Stimulated activated effector memory CD8-positive, alpha-beta T cell treated with anti-CD3 and anti-CD28 coated beads, Interleukin-12 subunit alpha, Interleukin-12 subunit beta, amount 100 ng/mL, for 72 hours (primary cell): Measurements from ENCODE around the gene SLC31A2.
A peak's percentile ranks its signal among the peaks of the same experiment; 100 is the strongest.
"Not testable (repeated sequence)": the region's sequence is repeated elsewhere in the genome, so short reads cannot be mapped to it uniquely, and the experiment has no call there.

ENCODE experiments used
- ATAC-seq: fragments of 150-1000 bp; cut with Tn5 transposase; 2 replicates; pipeline ENCODE4 v1.10.0; 2021
- DNase-seq, 2 donors: peaks; one replicate each; pipeline ENCODE4 v3.0.0; 2021 to 2022; ENCODE audit warnings: low spot score in 2 of 2
- H3K27ac Mint-ChIP-seq: one replicate; pipeline ENCODE4 v1.8.0; 2022; ENCODE audit warnings: mild to moderate bottlenecking, mixed read lengths
- H3K36me3 Mint-ChIP-seq: one replicate; pipeline ENCODE4 v1.8.0; 2022; ENCODE audit warnings: mild to moderate bottlenecking, mixed read lengths
- H3K4me1 Mint-ChIP-seq: one replicate; pipeline ENCODE4 v1.8.0; 2022; ENCODE audit warnings: mixed read lengths
- H3K4me3 Mint-ChIP-seq: one replicate; pipeline ENCODE4 v1.8.0; 2022; ENCODE audit warnings: mild to moderate bottlenecking, mixed read lengths
- H3K9me3 Mint-ChIP-seq: one replicate; pipeline ENCODE4 v1.8.0; 2022; ENCODE audit warnings: mixed read lengths

SLC31A2 gene, protein sequence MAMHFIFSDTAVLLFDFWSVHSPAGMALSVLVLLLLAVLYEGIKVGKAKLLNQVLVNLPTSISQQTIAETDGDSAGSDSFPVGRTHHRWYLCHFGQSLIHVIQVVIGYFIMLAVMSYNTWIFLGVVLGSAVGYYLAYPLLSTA

DNA sequence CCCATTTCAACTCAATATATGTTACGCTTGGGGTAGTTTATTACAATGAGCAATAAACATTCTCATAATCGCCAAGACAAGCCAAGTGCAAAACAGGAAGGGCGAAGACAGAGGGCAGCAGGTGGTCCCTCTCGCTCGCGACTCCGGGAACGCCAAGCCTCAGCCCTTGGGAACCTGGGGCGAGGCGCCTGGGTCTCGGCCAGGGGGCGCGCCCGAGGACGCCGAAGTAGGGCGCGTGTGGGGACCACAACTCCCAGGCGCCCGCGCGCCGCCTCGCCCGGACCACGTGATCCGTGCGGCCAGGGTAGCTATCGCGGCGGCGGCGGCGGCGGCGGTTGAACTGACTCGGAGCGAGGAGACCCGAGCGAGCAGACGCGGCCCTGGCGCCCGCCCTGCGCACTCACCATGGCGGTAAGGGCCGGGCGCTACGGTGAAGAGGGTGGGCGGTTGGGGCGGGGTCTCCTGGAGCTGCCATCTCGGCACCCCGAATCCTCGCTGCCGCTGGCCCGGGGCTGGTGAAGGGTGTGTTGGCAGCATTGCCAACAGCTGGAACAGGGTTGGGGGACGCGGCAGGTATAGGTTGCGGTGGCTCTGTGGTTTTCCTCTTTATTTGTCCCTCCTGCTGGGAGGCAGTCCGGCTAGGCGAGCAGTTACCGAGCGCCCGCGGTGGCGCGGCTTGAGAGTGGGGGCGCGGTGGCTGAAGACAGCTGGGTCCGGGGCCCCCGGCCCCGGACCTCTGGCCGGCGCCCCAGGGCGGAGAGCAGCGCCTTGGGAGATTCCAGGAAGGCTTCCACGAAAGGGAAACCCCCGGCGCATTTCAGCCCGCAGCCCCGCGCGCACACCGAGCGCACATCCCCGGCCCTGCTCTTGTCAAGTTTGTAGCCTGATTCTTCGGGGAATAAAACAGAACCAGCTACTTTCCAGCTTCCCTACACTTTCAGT lies at the start of gene SLC31A2:
TSS of gene SLC31A2 (plus strand) at position 338 of the 942 bp plus-strand sequence. CDS start at position 406, 68 bp downstream.
- H3K27ac Mint-ChIP-seq, result peak within 1 kb of the TSS; percentile 84
- peak; percentile 96 for ATAC-seq

DNA sequence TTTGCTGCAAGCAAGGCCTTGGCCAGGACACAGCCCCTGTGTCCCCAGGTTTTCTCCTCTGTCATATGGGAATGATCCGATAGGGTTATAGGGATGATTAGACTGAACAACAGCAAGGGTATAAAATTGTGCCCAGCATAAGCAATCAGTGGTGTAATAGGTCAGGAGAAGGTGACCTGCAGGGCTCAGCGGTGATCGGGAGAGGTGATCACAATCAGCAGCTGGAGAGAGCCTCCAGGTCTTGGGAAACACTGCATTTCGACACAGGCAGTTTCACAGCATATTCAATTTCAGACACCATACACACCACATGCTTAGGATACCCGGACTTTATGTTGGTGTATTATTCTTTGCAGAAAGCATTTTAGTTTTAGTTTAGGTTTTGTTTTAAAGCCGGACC lies 45.5 kb upstream of the SLC31A2 start:
- H3K27ac Mint-ChIP-seq, H3K4me3 Mint-ChIP-seq, ATAC-seq, H3K36me3 Mint-ChIP-seq, DNase-seq, H3K4me1 Mint-ChIP-seq, H3K9me3 Mint-ChIP-seq: not testable (repeated sequence)

More for the DNA sequence above, at the start of gene SLC31A2:
- Mint-ChIP-seq H3K9me3 (no peaks in the 10 kb centered on the region), H3K4me3 (peak within 1 kb of the TSS; percentile 71), H3K4me1 (peaks cover 41% of the 10 kb centered on the region), H3K36me3 (no peaks in the 10 kb centered on the region)
- DNase-seq, result peak; percentile 84 to 91

DNA sequence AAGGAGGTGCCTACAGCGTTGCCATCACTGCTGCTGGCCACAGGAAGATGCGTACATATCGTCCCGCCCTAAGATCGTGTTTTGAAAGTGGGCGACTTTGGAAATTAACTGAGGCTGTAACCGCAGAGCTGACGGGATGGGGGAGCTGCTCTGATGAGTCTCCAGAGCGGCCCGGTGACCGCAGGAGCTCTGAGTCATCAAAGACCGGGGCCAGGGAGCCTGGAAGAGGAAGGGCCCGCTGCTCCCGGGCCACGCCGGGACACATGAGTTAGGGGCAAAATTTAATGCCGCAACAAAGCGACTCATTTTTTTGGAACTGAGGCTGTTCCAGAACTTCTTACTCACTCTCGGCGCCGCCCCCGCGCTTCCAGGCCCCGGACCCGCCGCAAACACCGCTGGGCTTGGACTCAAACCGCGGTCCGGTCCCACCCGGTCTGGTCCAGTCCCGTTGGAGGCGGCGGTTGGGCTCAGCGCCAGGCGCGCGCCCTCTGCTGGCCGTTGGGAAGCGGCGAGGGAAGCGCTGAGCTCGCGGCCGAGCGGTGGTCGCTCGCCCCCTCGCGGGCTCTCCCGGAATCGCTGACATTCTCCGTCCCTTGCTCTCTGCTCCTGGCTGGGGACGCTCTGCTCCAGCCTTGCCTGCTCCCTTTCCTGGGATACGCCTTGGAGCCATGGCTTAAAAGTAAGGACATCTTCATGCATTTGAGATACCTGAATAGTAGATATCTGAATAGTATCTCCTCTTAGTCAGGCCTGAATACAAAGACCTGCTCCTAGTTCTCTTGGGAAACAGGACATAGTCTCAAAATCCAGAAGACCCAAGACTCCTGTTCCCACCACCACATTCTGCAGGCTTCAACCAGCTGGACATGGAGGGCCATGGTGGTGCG lies 39.5 kb upstream of the SLC31A2 start:
- not testable (repeated sequence) for H3K4me1 Mint-ChIP-seq, H3K9me3 Mint-ChIP-seq, H3K4me3 Mint-ChIP-seq, DNase-seq, H3K36me3 Mint-ChIP-seq, H3K27ac Mint-ChIP-seq
- ATAC-seq, result peak; percentile 62

DNA sequence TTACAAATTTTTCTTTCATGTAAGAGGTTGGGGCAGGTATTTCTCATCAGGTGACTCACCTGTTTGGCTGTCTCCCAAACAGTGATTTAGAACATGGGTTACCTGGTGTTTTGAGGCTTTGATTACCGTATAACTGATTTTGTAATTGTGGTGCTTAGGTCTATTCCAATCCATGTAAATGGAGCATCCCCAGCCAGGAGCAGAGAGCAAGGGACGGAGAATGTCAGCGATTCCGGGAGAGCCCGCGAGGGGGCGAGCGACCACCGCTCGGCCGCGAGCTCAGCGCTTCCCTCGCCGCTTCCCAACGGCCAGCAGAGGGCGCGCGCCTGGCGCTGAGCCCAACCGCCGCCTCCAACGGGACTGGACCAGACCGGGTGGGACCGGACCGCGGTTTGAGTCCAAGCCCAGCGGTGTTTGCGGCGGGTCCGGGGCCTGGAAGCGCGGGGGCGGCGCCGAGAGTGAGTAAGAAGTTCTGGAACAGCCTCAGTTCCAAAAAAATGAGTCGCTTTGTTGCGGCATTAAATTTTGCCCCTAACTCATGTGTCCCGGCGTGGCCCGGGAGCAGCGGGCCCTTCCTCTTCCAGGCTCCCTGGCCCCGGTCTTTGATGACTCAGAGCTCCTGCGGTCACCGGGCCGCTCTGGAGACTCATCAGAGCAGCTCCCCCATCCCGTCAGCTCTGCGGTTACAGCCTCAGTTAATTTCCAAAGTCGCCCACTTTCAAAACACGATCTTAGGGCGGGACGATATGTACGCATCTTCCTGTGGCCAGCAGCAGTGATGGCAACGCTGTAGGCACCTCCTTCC lies 37.9 kb upstream of the SLC31A2 start:
- not testable (repeated sequence) for H3K4me3 Mint-ChIP-seq, H3K4me1 Mint-ChIP-seq
- ATAC-seq, result peak; percentile 68

DNA sequence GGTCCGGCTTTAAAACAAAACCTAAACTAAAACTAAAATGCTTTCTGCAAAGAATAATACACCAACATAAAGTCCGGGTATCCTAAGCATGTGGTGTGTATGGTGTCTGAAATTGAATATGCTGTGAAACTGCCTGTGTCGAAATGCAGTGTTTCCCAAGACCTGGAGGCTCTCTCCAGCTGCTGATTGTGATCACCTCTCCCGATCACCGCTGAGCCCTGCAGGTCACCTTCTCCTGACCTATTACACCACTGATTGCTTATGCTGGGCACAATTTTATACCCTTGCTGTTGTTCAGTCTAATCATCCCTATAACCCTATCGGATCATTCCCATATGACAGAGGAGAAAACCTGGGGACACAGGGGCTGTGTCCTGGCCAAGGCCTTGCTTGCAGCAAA lies 32.0 kb upstream of the SLC31A2 start:
- not testable (repeated sequence) for ATAC-seq, H3K9me3 Mint-ChIP-seq, H3K27ac Mint-ChIP-seq, H3K4me1 Mint-ChIP-seq, DNase-seq, H3K36me3 Mint-ChIP-seq, H3K4me3 Mint-ChIP-seq

More for the DNA sequence above, 37.9 kb upstream of the SLC31A2 start:
- H3K9me3 Mint-ChIP-seq, DNase-seq, H3K36me3 Mint-ChIP-seq, H3K27ac Mint-ChIP-seq: not testable (repeated sequence)

DNA sequence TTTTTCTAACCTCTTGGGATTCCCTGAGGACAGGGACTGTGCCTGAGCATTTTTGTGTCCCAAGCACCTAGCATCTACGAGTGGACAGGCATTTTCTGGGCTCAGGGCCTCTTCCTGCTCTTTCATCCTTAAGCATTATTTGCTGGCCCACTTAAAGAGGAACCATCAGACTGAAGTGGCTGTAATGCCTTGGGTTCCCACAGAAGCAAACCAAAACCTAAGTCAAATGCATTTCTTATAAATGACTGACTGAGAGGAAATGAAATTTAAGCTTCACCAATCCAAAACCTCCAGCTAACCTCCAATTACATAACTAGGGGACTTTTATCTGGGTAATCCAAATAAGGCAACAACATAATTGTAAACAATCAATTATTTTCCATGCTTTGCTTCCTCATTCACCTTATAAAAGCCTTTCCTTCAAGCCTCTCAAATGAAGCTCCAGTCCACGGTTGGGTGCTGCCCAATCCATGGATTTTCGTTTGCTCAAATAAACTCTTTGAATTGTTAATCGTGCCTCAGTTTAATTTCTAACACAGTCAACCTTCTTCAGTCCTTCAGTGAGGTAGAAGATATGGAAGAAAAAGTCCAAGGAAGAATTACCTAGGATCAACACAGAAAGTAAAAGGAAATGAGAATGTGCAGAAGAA lies 25.3 kb upstream of the SLC31A2 start:
- Mint-ChIP-seq H3K27ac (no peak overlapping the region), H3K9me3 (no peaks in the 10 kb centered on the region), H3K4me1 (no peaks in the 10 kb centered on the region), H3K36me3 (no peaks in the 10 kb centered on the region), H3K4me3 (no peak overlapping the region)
- no peak for DNase-seq
- ATAC-seq, result no peak

DNA sequence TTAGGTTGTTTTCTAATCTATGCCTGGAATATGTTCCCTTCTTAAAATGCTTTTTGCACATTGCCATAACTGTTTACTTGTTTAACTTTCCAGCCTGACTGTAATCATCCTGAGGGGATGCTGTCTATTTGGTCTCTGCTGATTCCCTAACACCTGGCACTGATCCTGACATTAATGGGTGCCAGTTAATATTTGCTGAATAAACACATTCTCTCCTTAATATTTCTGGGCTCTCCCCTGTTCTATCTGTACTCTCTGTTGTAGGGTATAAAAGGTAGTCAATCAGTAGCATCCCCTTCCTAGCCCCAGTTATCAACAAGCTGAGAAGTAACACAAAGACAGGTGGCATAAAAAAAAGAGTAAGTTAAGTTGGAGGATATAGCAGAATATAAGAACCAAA lies 21.3 kb upstream of the SLC31A2 start:
- Mint-ChIP-seq H3K9me3 (no peaks in the 10 kb centered on the region), H3K4me3 (no peak overlapping the region), H3K27ac (no peak overlapping the region), H3K4me1 (no peaks in the 10 kb centered on the region), H3K36me3 (no peaks in the 10 kb centered on the region)
- no peak for DNase-seq
- ATAC-seq, result no peak

DNA sequence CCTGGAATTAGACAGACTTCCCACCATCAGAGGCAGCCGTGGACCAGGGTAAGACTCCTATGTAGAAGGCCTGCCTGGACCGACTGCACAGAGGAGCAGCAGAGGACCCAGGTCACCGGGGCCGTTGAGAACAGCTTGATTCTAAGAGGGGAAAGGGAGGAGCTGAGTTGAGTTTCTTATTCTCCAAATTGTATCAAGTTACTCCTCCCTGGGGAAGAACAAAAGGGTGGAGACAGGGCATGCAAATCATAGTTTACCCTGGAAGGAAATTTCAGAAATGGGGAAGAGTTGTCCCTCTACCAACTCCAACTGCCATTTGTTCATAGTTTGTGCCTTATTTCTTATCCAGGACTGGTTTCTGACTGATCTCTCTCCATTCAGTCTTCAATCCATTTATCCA lies 20.9 kb upstream of the SLC31A2 start:
- Mint-ChIP-seq H3K4me1 (no peaks in the 10 kb centered on the region), H3K36me3 (no peaks in the 10 kb centered on the region), H3K9me3 (no peaks in the 10 kb centered on the region), H3K27ac (no peak overlapping the region), H3K4me3 (no peak overlapping the region)
- ATAC-seq (no peak), DNase-seq (no peak)

DNA sequence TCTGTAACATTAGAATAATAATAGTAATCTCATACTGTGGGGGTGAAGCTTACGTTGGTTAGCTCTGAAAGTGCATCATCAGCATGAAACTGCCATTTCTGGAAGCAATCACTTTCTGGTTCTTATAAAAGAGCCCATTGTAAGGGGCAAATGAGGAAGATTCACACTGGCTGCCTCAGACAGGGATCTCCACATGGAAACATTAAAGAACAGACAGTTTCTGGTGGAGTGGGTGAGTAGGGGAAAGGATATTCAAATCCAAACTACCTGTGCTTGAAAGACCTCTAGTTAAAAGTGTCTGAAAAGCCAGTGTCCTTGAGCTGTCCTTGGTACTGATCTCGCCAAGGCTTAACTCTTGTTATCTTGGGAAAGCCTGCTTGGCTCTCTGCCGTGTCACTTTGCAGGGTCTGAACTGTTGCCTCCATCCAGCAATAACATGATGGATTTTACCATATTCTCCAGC lies 19.1 kb upstream of the SLC31A2 start:
- H3K27ac Mint-ChIP-seq, result no peak overlapping the region
- DNase-seq, result no peak
- ATAC-seq, result no peak
- H3K4me1 Mint-ChIP-seq, result no peaks in the 10 kb centered on the region
- no peaks in the 10 kb centered on the region for H3K36me3 Mint-ChIP-seq
- no peaks in the 10 kb centered on the region for H3K9me3 Mint-ChIP-seq
- no peak overlapping the region for H3K4me3 Mint-ChIP-seq

DNA sequence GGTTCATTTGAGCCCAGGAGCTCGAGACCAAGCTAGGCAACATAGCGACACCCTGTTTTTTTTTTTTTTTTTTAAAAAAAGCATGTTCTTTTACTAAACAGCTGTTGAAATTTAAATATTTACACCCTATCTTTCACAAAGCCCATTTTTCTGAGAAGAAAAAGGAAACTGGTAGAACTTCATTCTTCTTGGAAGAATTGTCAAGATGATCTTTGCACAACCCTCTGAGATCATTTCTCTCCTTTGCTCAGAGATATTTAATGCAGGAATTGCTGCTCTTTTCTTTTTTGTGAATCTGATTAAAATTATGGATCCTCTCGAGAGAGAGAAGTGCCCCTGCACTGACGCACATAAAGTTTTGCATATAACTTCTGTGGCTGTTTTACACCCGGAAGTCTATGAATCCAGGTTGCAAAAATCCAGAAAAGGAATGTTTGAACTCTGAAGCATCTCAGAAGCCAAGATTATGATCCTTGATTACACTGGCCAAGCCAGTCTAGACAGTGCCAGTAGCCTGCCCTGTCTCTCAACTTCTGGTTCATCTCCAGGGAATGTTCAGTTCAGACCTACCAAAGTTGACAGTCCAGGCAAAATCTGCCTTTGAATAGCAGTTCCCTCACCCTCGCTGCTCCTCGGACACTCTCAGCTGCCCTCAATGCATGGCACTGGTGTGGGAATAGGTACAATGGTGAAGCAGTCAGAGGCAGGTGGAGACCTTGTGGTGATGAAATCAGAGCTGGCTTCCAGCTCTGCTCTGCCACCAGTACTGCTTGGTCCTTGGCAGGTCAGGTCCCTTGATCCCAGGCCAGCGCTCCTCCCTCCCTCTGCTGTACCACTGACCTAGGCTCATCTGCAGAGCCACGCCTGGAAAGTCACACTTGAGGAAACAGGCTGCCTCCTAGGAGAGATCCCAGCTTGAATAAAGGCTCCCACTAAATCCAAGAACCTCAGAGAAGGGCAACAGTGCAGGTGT lies 13.3 kb upstream of the SLC31A2 start:
- H3K4me3 Mint-ChIP-seq, result no peak overlapping the region
- no peaks in the 10 kb centered on the region for H3K9me3 Mint-ChIP-seq
- H3K4me1 Mint-ChIP-seq, result no peaks in the 10 kb centered on the region
- ATAC-seq, result no peak
- no peak overlapping the region for H3K27ac Mint-ChIP-seq
- no peak for DNase-seq
- H3K36me3 Mint-ChIP-seq, result no peaks in the 10 kb centered on the region

DNA sequence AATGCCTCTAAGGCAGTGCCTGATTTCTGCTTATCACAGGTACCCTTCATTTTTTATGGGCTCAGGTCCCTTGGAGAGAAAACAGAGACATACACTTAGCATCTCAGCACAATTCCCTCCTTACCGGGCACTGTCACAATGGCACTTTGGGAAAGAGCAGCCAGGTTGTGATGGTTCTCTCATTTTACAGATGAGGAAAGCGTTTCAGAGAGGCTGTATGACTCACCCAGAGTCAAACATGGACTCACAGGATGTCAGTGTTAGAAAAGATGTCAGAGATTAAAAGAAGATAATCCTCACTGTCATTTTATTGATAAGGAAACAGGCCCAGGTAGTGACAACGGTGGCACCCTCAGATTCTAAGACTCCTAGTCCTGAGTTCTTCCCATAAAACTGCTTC lies 12.0 kb upstream of the SLC31A2 start:
- Mint-ChIP-seq H3K36me3 (no peaks in the 10 kb centered on the region), H3K4me1 (no peaks in the 10 kb centered on the region), H3K9me3 (no peaks in the 10 kb centered on the region), H3K4me3 (no peak overlapping the region), H3K27ac (no peak overlapping the region)
- DNase-seq (no peak), ATAC-seq (no peak)

DNA sequence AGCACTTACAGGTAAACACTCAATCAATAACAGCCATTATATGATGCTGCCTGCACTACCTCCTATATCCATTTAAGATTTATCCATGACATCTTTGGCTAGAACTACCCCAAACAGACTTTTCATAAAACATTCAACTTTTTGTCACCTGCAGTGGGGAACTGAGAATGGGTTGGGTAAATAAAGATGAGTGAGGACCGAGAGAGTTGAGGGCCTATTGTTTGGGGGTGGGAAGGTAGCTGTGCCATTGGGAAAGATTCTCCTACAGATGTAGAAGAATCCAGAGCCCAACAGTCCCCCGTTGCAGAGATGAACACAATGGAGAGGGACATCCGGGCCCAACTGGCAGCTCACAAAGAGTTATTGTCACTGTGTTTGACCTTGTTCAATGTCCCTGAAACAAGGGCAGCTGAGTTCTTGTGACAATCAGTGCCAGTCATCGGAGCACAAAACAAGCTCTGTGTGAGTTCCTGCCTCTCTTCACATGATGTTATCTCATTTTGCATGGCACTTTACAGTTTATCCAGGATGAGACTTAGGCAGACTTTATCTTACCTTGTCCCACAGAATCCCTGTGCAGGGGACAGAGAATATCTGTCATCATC lies 11.5 kb upstream of the SLC31A2 start:
- Mint-ChIP-seq H3K36me3 (no peaks in the 10 kb centered on the region), H3K4me1 (no peaks in the 10 kb centered on the region), H3K27ac (no peak overlapping the region), H3K9me3 (no peaks in the 10 kb centered on the region), H3K4me3 (no peak overlapping the region)
- DNase-seq (no peak), ATAC-seq (no peak)

DNA sequence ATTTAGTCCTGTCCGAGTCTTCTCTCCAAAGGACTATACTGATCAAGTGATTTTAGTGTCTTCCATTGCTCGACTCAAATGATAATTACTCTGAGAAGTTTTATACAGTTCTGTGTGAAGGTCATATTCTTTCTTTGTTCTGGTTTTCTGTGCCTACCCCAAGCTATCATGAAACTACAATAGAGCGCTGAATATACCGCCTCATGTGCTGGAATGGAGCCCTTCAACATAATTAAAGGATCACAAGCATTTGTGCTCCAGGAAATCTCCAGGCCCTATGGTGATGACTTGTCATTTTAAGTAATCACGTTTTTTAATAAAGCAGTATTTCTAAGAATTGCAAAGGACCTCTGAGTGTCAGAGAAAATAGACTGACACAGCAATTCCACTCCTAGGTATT lies 10.9 kb upstream of the SLC31A2 start:
- Mint-ChIP-seq H3K27ac (no peak overlapping the region), H3K36me3 (no peaks in the 10 kb centered on the region), H3K9me3 (no peaks in the 10 kb centered on the region), H3K4me1 (no peaks in the 10 kb centered on the region), H3K4me3 (no peak overlapping the region)
- DNase-seq, result no peak
- no peak for ATAC-seq
